ENCODE data around the gene TSPAN18. TPM values are rescaled to one million over a fixed set of nuclear protein-coding genes. Genes with fewer than 3 reads are reported as not detected.
A peak's percentile ranks its signal among the peaks of the same experiment; 100 is the strongest.

The TSPAN18 gene
- total and polyA plus RNA-seq, 8 donors, result 0.69 to 2.7 (median 1.5) TPM

DNA sequence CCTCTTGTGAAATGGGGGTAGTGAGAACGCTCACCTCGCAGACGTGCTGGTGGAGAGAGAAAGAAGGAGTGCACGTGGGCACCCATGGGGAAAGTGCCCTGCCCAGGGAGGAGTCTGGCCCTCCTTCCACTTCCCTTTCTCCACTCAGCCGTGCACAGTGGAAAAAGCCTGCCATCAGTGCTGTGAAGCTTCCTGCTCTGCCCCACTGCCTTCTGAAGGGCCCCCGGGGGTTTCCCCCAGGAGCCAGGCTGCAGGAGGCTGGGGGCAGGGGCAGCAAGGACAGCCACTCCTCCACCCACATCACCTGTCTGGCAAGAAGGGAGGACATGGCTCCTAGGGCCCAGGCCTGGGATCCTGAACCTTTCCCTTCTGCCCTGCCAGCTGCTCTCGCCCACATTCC, 216.4 kb downstream of the TSPAN18 start:
- FAIRE-seq, result no peak
- Histone ChIP-seq H3K4me3 (no peak overlapping the region), H3K36me3 (no peaks in the 10 kb centered on the region), H3K27me3 (no peaks in the 10 kb centered on the region), H3K27ac (no peak overlapping the region), H3K4me1 (peaks cover 0 to 11% (median 0%) of the 10 kb centered on the region in 3 donors), H3K9me3 (no peaks in the 10 kb centered on the region)
- ATAC-seq, result peak; percentile 16 to 74 (median 58)
- intact Hi-C loops (cut with DNase I), result no loop called here
- peak in 2 of 6 donors; percentile 36 to 61 for DNase-seq
- 49 to 52% methylated on average over 7 of the region's 7 CpGs for WGBS, 2 donors
- TF ChIP-seq, protein P1, sequence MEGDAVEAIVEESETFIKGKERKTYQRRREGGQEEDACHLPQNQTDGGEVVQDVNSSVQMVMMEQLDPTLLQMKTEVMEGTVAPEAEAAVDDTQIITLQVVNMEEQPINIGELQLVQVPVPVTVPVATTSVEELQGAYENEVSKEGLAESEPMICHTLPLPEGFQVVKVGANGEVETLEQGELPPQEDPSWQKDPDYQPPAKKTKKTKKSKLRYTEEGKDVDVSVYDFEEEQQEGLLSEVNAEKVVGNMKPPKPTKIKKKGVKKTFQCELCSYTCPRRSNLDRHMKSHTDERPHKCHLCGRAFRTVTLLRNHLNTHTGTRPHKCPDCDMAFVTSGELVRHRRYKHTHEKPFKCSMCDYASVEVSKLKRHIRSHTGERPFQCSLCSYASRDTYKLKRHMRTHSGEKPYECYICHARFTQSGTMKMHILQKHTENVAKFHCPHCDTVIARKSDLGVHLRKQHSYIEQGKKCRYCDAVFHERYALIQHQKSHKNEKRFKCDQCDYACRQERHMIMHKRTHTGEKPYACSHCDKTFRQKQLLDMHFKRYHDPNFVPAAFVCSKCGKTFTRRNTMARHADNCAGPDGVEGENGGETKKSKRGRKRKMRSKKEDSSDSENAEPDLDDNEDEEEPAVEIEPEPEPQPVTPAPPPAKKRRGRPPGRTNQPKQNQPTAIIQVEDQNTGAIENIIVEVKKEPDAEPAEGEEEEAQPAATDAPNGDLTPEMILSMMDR (IDR thresholded peaks at IDR 0.05), result no peak

DNA sequence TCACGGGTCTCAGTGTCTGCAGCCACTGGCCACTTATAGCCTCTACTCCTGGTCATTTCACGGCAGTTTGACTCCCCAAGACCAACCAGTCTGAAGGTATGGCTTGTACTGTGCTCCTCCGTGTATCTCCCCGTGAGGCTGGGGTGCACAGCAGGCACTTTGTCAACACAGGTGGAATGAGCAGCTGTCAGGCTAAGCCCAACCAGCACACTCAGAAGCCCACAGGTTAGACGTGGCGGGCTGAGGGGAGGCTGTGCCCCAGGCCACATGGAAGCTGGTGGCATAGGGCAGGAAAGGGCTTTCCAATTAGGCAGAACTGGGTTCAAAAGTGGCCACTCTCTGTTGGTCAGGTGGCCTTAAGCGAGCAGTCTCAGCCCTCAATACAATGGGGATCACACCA, 216.9 kb downstream of the TSPAN18 start:
- Histone ChIP-seq H3K36me3 (no peaks in the 10 kb centered on the region), H3K27ac (no peak overlapping the region), H3K9me3 (no peaks in the 10 kb centered on the region), H3K27me3 (no peaks in the 10 kb centered on the region), H3K4me3 (no peak overlapping the region), H3K4me1 (peaks cover 0 to 11% (median 0%) of the 10 kb centered on the region in 3 donors)
- no peak for FAIRE-seq
- ATAC-seq, result peak; percentile 55 to 66 (median 62)
- peak in 3 of 6 donors; percentile 47 to 54 (median 52) for DNase-seq
- intact Hi-C loops (cut with DNase I), result no loop called here
- TF ChIP-seq, protein P1 (IDR thresholded peaks at IDR 0.05), result no peak
- WGBS, 2 donors, result 42 to 58% methylated on average over 7 of the region's 7 CpGs

DNA sequence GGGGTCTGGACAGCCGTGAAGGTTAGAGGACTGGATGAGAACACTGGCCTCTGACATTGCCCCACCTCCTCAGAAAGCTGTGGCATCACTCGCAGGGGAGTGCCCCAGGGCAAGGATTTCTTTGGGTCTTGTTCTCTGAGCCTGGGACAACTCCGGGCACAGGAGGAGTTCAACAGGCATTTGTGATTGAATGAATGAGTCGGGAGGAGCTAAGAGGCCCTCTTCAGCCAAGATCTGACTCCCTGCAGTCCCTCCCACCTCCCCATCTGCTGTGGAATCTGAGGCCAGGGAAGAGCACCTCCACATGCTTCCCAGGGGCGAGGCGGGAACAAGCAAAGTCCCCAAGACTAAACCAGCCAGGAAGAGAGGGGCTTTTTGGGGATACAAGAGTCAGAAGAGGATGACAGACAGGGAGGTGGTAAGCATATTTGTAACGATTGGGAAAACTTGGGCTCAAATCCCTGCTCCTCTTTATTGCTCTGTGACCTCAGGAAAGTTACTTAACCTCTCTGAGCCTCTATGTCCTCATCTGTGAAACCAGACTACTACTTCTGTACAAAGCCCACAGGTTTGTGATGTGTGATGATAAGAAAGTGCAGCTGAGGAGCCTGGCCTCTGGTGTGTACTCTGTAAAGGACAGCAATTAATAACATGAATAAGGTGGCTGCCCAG, 217.6 kb downstream of the TSPAN18 start:
- Histone ChIP-seq H3K4me3 (no peak overlapping the region), H3K27me3 (no peaks in the 10 kb centered on the region), H3K4me1 (peaks cover 0 to 11% (median 0%) of the 10 kb centered on the region in 3 donors), H3K9me3 (no peaks in the 10 kb centered on the region), H3K36me3 (no peaks in the 10 kb centered on the region), H3K27ac (no peak overlapping the region)
- intact Hi-C loops (cut with DNase I), result no loop called here
- no peak for ATAC-seq
- 74 to 75% methylated on average over 7 of the region's 7 CpGs for WGBS, 2 donors
- TF ChIP-seq, protein P1 (IDR thresholded peaks at IDR 0.05), result no peak
- DNase-seq, result no peak
- no peak for FAIRE-seq

GRCh38 chr11:44944853-44945235, 218.1 kb downstream of the TSPAN18 start:
- WGBS, 2 donors, result 31 to 50% methylated on average over 3 of the region's 3 CpGs
- FAIRE-seq, result no peak
- intact Hi-C loops (cut with DNase I), result no loop called here

More at GRCh38 chr11:44944853-44945235, 218.1 kb downstream of the TSPAN18 start:
- H3K4me1 ChIP-seq, result peaks cover 0 to 11% (median 0%) of the 10 kb centered on the region in 3 donors
- TF ChIP-seq, protein P1 (IDR thresholded peaks at IDR 0.05), result no peak
- H3K27ac ChIP-seq, result no peak overlapping the region
- H3K27me3 ChIP-seq, result no peaks in the 10 kb centered on the region
- ATAC-seq (no peak), DNase-seq (no peak)
- no peak overlapping the region for H3K4me3 ChIP-seq
- H3K9me3 ChIP-seq, result no peaks in the 10 kb centered on the region
- H3K36me3 ChIP-seq, result no peaks in the 10 kb centered on the region

Data from pancreas (tissue), 10 donors.